GM19452 (cell line): ENCODE measurements around the gene FOXK1.

ENCODE experiments used
- ATAC-seq: cut with Tn5 transposase; IDR thresholded peaks from one replicate; pipeline ENCODE4 v1.9.1; 2021; ENCODE audit not compliant: unreplicated experiment

FOXK1 gene

GRCh38 chr7:4742852-4743251 lies 60.8 kb downstream of the FOXK1 start:
- no peak for ATAC-seq

- peak; percentile 76 for ATAC-seq
Observed at GRCh38 chr7:4744391-4745264, 62.5 kb downstream of the FOXK1 start.

GRCh38 chr7:4745265-4745919 lies 63.3 kb downstream of the FOXK1 start:
- ATAC-seq: peak; percentile 24

GRCh38 chr7:4745971-4746919 lies 64.2 kb downstream of the FOXK1 start:
- ATAC-seq: peak; percentile 41

- ATAC-seq: no peak
Observed at GRCh38 chr7:4747013-4747412, 64.9 kb downstream of the FOXK1 start.

GRCh38 chr7:4747746-4748145 lies 65.7 kb downstream of the FOXK1 start:
- no peak for ATAC-seq

GRCh38 chr7:4748231-4748681 lies 66.2 kb downstream of the FOXK1 start:
- no peak for ATAC-seq

GRCh38 chr7:4749363-4749762 lies 67.3 kb downstream of the FOXK1 start:
- ATAC-seq: no peak

GRCh38 chr7:4749798-4750197 lies 67.7 kb downstream of the FOXK1 start:
- no peak for ATAC-seq

- no peak for ATAC-seq
Observed at GRCh38 chr7:4751398-4751947, 69.4 kb downstream of the FOXK1 start.

- no peak for ATAC-seq
Observed at GRCh38 chr7:4753598-4754432, 71.7 kb downstream of the FOXK1 start.

GRCh38 chr7:4754433-4755010 lies 72.4 kb downstream of the FOXK1 start:
- ATAC-seq: no peak

- no peak for ATAC-seq
Observed at GRCh38 chr7:4755045-4755444, 73.0 kb downstream of the FOXK1 start.

GRCh38 chr7:4758111-4758510 lies 76.0 kb downstream of the FOXK1 start:
- no peak for ATAC-seq

- no peak for ATAC-seq
Observed at GRCh38 chr7:4758791-4759190, 76.7 kb downstream of the FOXK1 start.

GRCh38 chr7:4759211-4759610 lies 77.1 kb downstream of the FOXK1 start:
- no peak for ATAC-seq

- no peak for ATAC-seq
Observed at GRCh38 chr7:4760952-4761351, 78.9 kb downstream of the FOXK1 start.

GRCh38 chr7:4762121-4763055 lies 80.3 kb downstream of the FOXK1 start:
- no peak for ATAC-seq
